H9 (cell line): Measurements from ENCODE around the gene OR10H1. TPM values are rescaled to one million over a fixed set of nuclear protein-coding genes. Genes with fewer than 3 reads are reported as not detected.

Source experiments
- DNase-seq: peaks from one replicate; pipeline ENCODE4 v3.0.0-alpha.2; 2017
- H2AFZ ChIP-seq: one replicate; pipeline ENCODE4 v1.6.1; 2013; ENCODE audit warnings: mild to moderate bottlenecking, low read length, control low read depth, moderate library complexity
- H2AK5ac ChIP-seq: 2 replicates; pipeline ENCODE4 v1.6.1; 2013; ENCODE audit warnings: low read length, control low read depth, mixed read lengths; ENCODE audit not compliant: insufficient read length
- H2BK120ac ChIP-seq: one replicate; pipeline ENCODE4 v1.6.1; 2013; ENCODE audit warnings: low read depth, mild to moderate bottlenecking, low read length, control low read depth, inconsistent platforms; ENCODE audit not compliant: poor library complexity, severe bottlenecking
- H2BK12ac ChIP-seq: 2 replicates; pipeline ENCODE4 v1.6.1; 2013; ENCODE audit warnings: low read length, control low read depth, mixed read lengths, low read depth; ENCODE audit not compliant: insufficient read length
- H2BK15ac ChIP-seq: 2 replicates; pipeline ENCODE4 v1.6.1; 2013; ENCODE audit warnings: low read depth, low read length, control low read depth
- H2BK20ac ChIP-seq: one replicate; pipeline ENCODE4 v1.6.1; 2013; ENCODE audit warnings: low read depth, mild to moderate bottlenecking, low read length, control low read depth, inconsistent platforms; ENCODE audit not compliant: poor library complexity, severe bottlenecking
- H2BK5ac ChIP-seq: 2 replicates; pipeline ENCODE4 v1.6.1; 2013; ENCODE audit warnings: low read length, control low read depth, mixed read lengths; ENCODE audit not compliant: insufficient read length
- H3K14ac ChIP-seq: 2 replicates; pipeline ENCODE4 v1.6.1; 2013; ENCODE audit warnings: low read length, control low read depth; ENCODE audit not compliant: insufficient read depth
- H3K18ac ChIP-seq: 2 replicates; pipeline ENCODE4 v1.6.1; 2013; ENCODE audit warnings: low read depth, mild to moderate bottlenecking, mixed read lengths, low read length, control low read depth; ENCODE audit not compliant: insufficient read length
- H3K23ac ChIP-seq: 2 replicates; pipeline ENCODE4 v1.6.1; 2013; ENCODE audit warnings: low read length, control low read depth, mixed read lengths, low read depth; ENCODE audit not compliant: insufficient read length
- H3K23me2 ChIP-seq: 2 replicates; pipeline ENCODE4 v1.6.1; 2013; ENCODE audit warnings: low read depth, mild to moderate bottlenecking, mixed read lengths, low read length, control low read depth; ENCODE audit not compliant: insufficient read length, poor library complexity, severe bottlenecking
- H3K27ac ChIP-seq: 2 replicates; pipeline ENCODE4 v1.5.1; 2013; ENCODE audit warnings: low read length, control low read depth, mixed read lengths, low read depth; ENCODE audit not compliant: insufficient read length
- H3K27me3 ChIP-seq: 2 replicates; pipeline ENCODE4 v1.6.1; 2013; ENCODE audit warnings: low read length, control low read depth, inconsistent platforms; ENCODE audit not compliant: insufficient read depth
- H3K4ac ChIP-seq: 2 replicates; pipeline ENCODE4 v1.6.1; 2013; ENCODE audit warnings: low read depth, mild to moderate bottlenecking, control low read depth, inconsistent platforms, low read length, moderate library complexity
- H3K4me1 ChIP-seq: 2 replicates; pipeline ENCODE4 v1.6.1; 2013; ENCODE audit warnings: low read length, control low read depth, inconsistent platforms; ENCODE audit not compliant: insufficient read depth
- H3K4me2 ChIP-seq: 2 replicates; pipeline ENCODE4 v1.6.1; 2013; ENCODE audit warnings: low read length, control low read depth, mixed read lengths; ENCODE audit not compliant: insufficient read length, insufficient read depth
- H3K56ac ChIP-seq: 2 replicates; pipeline ENCODE4 v1.6.1; 2013; ENCODE audit warnings: low read depth, mild to moderate bottlenecking, mixed read lengths, low read length, control low read depth; ENCODE audit not compliant: insufficient read length
- H3K79me1 ChIP-seq: 2 replicates; pipeline ENCODE4 v1.6.1; 2013; ENCODE audit warnings: low read depth, mild to moderate bottlenecking, moderate library complexity, low read length, control low read depth, inconsistent platforms; ENCODE audit not compliant: insufficient read depth, poor library complexity, severe bottlenecking
- H3K79me2 ChIP-seq: 2 replicates; pipeline ENCODE4 v1.6.1; 2013; ENCODE audit warnings: low read length, control low read depth, inconsistent platforms; ENCODE audit not compliant: insufficient read depth
- H3K9ac ChIP-seq: 2 replicates; pipeline ENCODE4 v1.6.1; 2013; ENCODE audit warnings: low read length, control low read depth, mixed read lengths; ENCODE audit not compliant: insufficient read length; ENCODE audit errors: extremely low read depth
- H3K9me3 ChIP-seq: one replicate; pipeline ENCODE4 v1.6.1; 2013; ENCODE audit warnings: low read depth, low read length, inconsistent platforms; ENCODE audit not compliant: control insufficient read depth
- H3T11ph ChIP-seq: one replicate; pipeline ENCODE4 v1.6.1; 2013; ENCODE audit warnings: mild to moderate bottlenecking, low read length, control low read depth, inconsistent platforms
- H4K20me1 ChIP-seq: one replicate; pipeline ENCODE4 v1.6.1; 2013; ENCODE audit not compliant: control insufficient read depth, insufficient read length, insufficient read depth
- H4K5ac ChIP-seq: 2 replicates; pipeline ENCODE4 v1.6.1; 2013; ENCODE audit warnings: low read depth, mild to moderate bottlenecking, mixed read lengths, low read length, control low read depth; ENCODE audit not compliant: insufficient read length
- H4K8ac ChIP-seq: replicated peaks from 2 replicates; pipeline ENCODE4 v1.6.1; 2013; ENCODE audit warnings: low read length, control low read depth, mixed read lengths, low read depth; ENCODE audit not compliant: insufficient read length
- H4K91ac ChIP-seq: 2 replicates; pipeline ENCODE4 v1.6.1; 2013; ENCODE audit warnings: low read depth, mild to moderate bottlenecking, moderate library complexity, mixed read lengths, low read length, control low read depth; ENCODE audit not compliant: insufficient read length
- H3K27ac Mint-ChIP-seq, 3 experiments: 2 replicates in 2 of 3; 3 replicates in 1 of 3; pipeline ENCODE4 v1.8.0; 2020 to 2021; ENCODE audit warnings: mixed read lengths in 3 of 3, mild to moderate bottlenecking in 1 of 3, moderate library complexity in 1 of 3
- H3K27me3 Mint-ChIP-seq: 2 replicates; pipeline ENCODE4 v1.8.0; 2021; ENCODE audit warnings: low read depth, mild to moderate bottlenecking, moderate library complexity, mixed read lengths
- H3K36me3 Mint-ChIP-seq, 3 experiments: 2 replicates in 2 of 3; 3 replicates in 1 of 3; pipeline ENCODE4 v1.8.0; 2020 to 2021; ENCODE audit warnings: low read depth in 3 of 3, mixed read lengths in 3 of 3; ENCODE audit not compliant: insufficient read depth in 1 of 3
- H3K4me1 Mint-ChIP-seq, 2 experiments: 2 replicates each; pipeline ENCODE4 v1.8.0; 2020; ENCODE audit warnings: mixed read lengths in 2 of 2
- H3K4me3 Mint-ChIP-seq, 2 experiments: 2 replicates in 1 of 2; 3 replicates in 1 of 2; pipeline ENCODE4 v1.8.0; 2020 to 2021; ENCODE audit warnings: mild to moderate bottlenecking in 2 of 2, mixed read lengths in 2 of 2, moderate library complexity in 1 of 2
- H3K9me3 Mint-ChIP-seq, 2 experiments: 2 replicates in 1 of 2; 3 replicates in 1 of 2; pipeline ENCODE4 v1.8.0; 2020; ENCODE audit warnings: mild to moderate bottlenecking in 2 of 2, mixed read lengths in 2 of 2, moderate library complexity in 1 of 2
- WGBS: extraction: QIAGEN DNeasy Blood & Tissue Kit; methylation state at CpG from one replicate; pipeline ENCODE4 v1.1.7; 2013; ENCODE audit warnings: missing lambda C conversion rate, low lambda C conversion rate, mixed read lengths; ENCODE audit not compliant: insufficient read length; ENCODE audit errors: extremely low coverage; 5-methylcytosine and 5-hydroxymethylcytosine counted together
- total RNA-seq: library from RNA; stranded (reverse); gene quantifications from 2 replicates; pipeline ENCODE4 v1.2.1, GENCODE V29; 2021
- TF ChIP-seq, protein P1 (sequence below): fragments of 200-600 bp; sonication (generic); conservative IDR thresholded peaks from 3 replicates; pipeline ENCODE4 v1.8.0; 2021; ENCODE audit warnings: antibody characterized with exemption, mild to moderate bottlenecking

Gene OR10H1
- total RNA-seq, 1 experiment from 2014 or later: not detected

DNA sequence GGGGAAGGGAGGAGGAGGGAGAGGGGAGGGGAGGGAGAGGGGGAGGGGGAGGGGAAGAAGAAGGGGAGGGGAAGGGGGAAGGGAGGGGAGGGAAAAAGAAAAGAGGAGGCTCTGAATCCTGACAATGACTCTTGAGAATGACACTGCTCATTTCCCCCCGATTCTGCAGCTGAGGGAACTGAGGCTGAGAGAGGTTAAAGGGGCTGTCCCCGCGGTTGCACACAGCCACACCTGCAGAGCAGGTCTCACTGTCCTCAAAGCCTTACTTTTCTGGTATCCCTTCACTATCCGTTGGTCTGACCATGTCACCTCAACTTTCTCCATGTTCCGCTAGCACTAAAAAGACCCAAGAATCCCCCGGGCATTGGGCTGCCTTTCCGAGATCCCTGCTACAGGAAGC lies 47.0 kb upstream of the OR10H1 start:
- no peaks in the 10 kb centered on the region for H3K79me1 ChIP-seq
- H3K4me2 ChIP-seq: no peak overlapping the region
- Mint-ChIP-seq H3K9me3 (peaks cover 84 to 92% of the 10 kb centered on the region in 2 experiments), H3K36me3 (peaks cover 3 to 35% (median 20%) of the 10 kb centered on the region in 3 experiments; a peak in 6 of 7 replicates), H3K27ac (no peak overlapping the region), H3K4me1 (no peaks in the 10 kb centered on the region), H3K27me3 (no peaks in the 10 kb centered on the region; the same call in 1 of the 2 replicates), H3K4me3 (no peak overlapping the region)
- no peak overlapping the region for H3K18ac ChIP-seq
- H3K9me3 ChIP-seq: peaks cover 77% of the 10 kb centered on the region
- H2AFZ ChIP-seq: no peak overlapping the region
- H3T11ph ChIP-seq: no peak overlapping the region
- no peak overlapping the region for H4K8ac ChIP-seq
- WGBS: no CpG with 5 or more reads among the region's 7 CpGs
- no peaks in the 10 kb centered on the region for H3K79me2 ChIP-seq
- no peaks in the 10 kb centered on the region for H4K20me1 ChIP-seq
- no peak overlapping the region for H3K27ac ChIP-seq
- no peaks in the 10 kb centered on the region for H3K4me1 ChIP-seq
- H4K91ac ChIP-seq: no peak overlapping the region
- TF ChIP-seq, protein P1, sequence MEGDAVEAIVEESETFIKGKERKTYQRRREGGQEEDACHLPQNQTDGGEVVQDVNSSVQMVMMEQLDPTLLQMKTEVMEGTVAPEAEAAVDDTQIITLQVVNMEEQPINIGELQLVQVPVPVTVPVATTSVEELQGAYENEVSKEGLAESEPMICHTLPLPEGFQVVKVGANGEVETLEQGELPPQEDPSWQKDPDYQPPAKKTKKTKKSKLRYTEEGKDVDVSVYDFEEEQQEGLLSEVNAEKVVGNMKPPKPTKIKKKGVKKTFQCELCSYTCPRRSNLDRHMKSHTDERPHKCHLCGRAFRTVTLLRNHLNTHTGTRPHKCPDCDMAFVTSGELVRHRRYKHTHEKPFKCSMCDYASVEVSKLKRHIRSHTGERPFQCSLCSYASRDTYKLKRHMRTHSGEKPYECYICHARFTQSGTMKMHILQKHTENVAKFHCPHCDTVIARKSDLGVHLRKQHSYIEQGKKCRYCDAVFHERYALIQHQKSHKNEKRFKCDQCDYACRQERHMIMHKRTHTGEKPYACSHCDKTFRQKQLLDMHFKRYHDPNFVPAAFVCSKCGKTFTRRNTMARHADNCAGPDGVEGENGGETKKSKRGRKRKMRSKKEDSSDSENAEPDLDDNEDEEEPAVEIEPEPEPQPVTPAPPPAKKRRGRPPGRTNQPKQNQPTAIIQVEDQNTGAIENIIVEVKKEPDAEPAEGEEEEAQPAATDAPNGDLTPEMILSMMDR: no peak
- H4K5ac ChIP-seq: no peak overlapping the region
- H2BK12ac ChIP-seq: no peak overlapping the region
- DNase-seq: no peak
- H2AK5ac ChIP-seq: no peak overlapping the region
- no peak overlapping the region for H3K56ac ChIP-seq
- no peak overlapping the region for H3K23ac ChIP-seq
- no peak overlapping the region for H3K14ac ChIP-seq
- H2BK5ac ChIP-seq: no peak overlapping the region
- H2BK20ac ChIP-seq: no peak overlapping the region
- H3K23me2 ChIP-seq: no peaks in the 10 kb centered on the region
- no peak overlapping the region for H2BK15ac ChIP-seq
- H2BK120ac ChIP-seq: no peak overlapping the region
- no peak overlapping the region for H3K4ac ChIP-seq
- no peak overlapping the region for H3K9ac ChIP-seq
- no peaks in the 10 kb centered on the region for H3K27me3 ChIP-seq
